Smooth muscle cell (in vitro differentiated cells): ENCODE results near the gene TP53AIP1. TPM values are rescaled to one million over a fixed set of nuclear protein-coding genes. Genes with fewer than 3 reads are reported as not detected.

ENCODE experiments used
- DNase-seq: peaks from one replicate; lab custom pipeline; 2025; ENCODE audit not compliant: unreplicated experiment; lab: John Stamatoyannopoulos, UW
- H2AFZ ChIP-seq: fragments of 200-600 bp; sonication (generic); 2 replicates; pipeline ENCODE4 v1.6.0; 2016; ENCODE audit warnings: antibody characterized with exemption, low read depth, mild to moderate bottlenecking
- H3F3A ChIP-seq: fragments of 200-600 bp; sonication (generic); 2 replicates; pipeline ENCODE4 v1.6.0; 2017; ENCODE audit warnings: antibody characterized with exemption, low read depth
- H3K27ac ChIP-seq: fragments of 200-600 bp; sonication (generic); 2 replicates; pipeline ENCODE4 v1.5.1; 2016; ENCODE audit warnings: low read depth, mild to moderate bottlenecking
- H3K27me3 ChIP-seq: fragments of 200-600 bp; sonication (generic); 2 replicates; pipeline ENCODE4 v1.6.1; 2016; ENCODE audit warnings: low read depth, mild to moderate bottlenecking
- H3K36me3 ChIP-seq: fragments of 200-600 bp; sonication (generic); 2 replicates; pipeline ENCODE4 v1.5.1; 2016; ENCODE audit warnings: low read depth
- H3K4me1 ChIP-seq: fragments of 200-600 bp; sonication (generic); 2 replicates; pipeline ENCODE4 v1.5.1; 2016; ENCODE audit warnings: low read depth
- H3K4me2 ChIP-seq: fragments of 200-600 bp; sonication (generic); 2 replicates; pipeline ENCODE4 v1.6.0; 2016; ENCODE audit warnings: mild to moderate bottlenecking
- H3K4me3 ChIP-seq: fragments of 200-600 bp; sonication (generic); 2 replicates; pipeline ENCODE4 v1.5.1; 2016; ENCODE audit warnings: mild to moderate bottlenecking
- H3K79me2 ChIP-seq: fragments of 200-600 bp; sonication (generic); 2 replicates; pipeline ENCODE4 v1.6.0; 2016; ENCODE audit warnings: low read depth, mild to moderate bottlenecking
- H3K9ac ChIP-seq: fragments of 200-600 bp; sonication (generic); 2 replicates; pipeline ENCODE4 v1.6.0; 2016; ENCODE audit warnings: low read depth
- H3K9me3 ChIP-seq: fragments of 200-600 bp; sonication (generic); replicated peaks from 2 replicates; pipeline ENCODE4 v1.5.1; 2016; ENCODE audit warnings: low read depth
- H4K20me1 ChIP-seq: fragments of 200-600 bp; sonication (generic); 2 replicates; pipeline ENCODE4 v1.6.0; 2016; ENCODE audit warnings: low read depth
- WGBS: methylation state at CpG from one replicate; pipeline ENCODE4 v1.1.7; 2016; ENCODE audit warnings: low lambda C conversion rate; 5-methylcytosine and 5-hydroxymethylcytosine counted together
- polyA plus RNA-seq: library from polyadenylated mRNA; unstranded; fragments of >200 nt; fragmentation: Nextera tagmentation; extraction: Ambion mirVana; gene quantifications from 2 replicates; pipeline ENCODE4 v1.2.1, GENCODE V29; 2016
- total RNA-seq: library from RNA; depleted of rRNA; stranded (reverse); fragments of >200 nt; gene quantifications from 2 replicates; pipeline ENCODE4 v1.2.3, GENCODE V29; 2014
- TF ChIP-seq, protein P1 (sequence below): fragments of 200-600 bp; sonication (generic); IDR thresholded peaks from 2 replicates; pipeline ENCODE4 v1.5.1; 2017; ENCODE audit warnings: borderline replicate concordance, mild to moderate bottlenecking, antibody characterized with exemption; ENCODE audit not compliant: insufficient read depth, poor library complexity, severe bottlenecking

The TP53AIP1 gene
- total and polyA plus RNA-seq, 2 experiments from 2014 or later: 0.38 to 0.81 TPM

DNA sequence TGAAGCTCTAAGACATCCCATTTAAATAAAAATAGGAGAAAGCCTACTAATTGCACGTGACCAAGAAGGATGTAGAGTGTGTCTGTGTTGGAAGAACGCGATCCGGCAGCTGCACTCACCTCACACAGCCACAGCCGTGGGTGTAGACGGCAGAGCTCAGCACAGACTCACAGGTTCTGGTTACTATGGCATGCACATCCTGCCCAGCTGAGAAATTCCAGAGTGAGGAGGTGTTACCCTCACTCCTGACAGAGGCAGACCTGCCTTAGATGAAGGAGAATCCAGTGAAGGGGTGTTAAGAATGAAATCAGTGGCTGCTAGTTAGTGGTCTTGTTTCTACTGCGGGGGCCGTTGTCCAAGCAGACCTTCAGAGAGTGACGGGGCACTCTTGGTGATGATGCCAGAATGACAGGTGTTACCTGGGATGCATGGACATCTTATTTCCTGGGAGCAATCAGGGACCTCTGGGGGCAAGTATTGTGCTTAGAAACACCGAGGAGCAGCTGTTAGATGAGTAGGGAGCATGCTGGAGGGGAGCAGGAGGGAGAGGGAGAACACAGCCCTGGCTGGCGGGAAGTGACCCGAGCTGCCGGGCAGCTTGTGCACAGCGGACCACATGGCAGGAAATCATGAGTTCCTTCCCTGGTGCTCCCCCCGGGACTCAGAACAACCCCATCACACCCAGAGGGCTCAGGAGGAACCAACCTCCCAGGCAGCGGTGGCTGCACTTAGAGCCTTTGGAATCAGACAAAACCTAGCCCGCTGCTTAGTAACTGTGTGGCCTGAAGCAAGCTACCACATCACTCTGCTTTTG lies 39.2 kb downstream of the TP53AIP1 start:
- Histone ChIP-seq H3K27ac (no peak overlapping the region), H2AFZ (no peak overlapping the region), H3K36me3 (no peaks in the 10 kb centered on the region), H3K9me3 (no peaks in the 10 kb centered on the region), H3F3A (peaks cover 5% of the 10 kb centered on the region), H3K27me3 (peaks cover 41% of the 10 kb centered on the region), H3K4me3 (no peak overlapping the region), H4K20me1 (no peaks in the 10 kb centered on the region), H3K9ac (no peak overlapping the region), H3K4me1 (peaks cover 34% of the 10 kb centered on the region), H3K79me2 (no peaks in the 10 kb centered on the region), H3K4me2 (peak overlapping the region; percentile 40)
- no peak for DNase-seq
- TF ChIP-seq, protein P1, sequence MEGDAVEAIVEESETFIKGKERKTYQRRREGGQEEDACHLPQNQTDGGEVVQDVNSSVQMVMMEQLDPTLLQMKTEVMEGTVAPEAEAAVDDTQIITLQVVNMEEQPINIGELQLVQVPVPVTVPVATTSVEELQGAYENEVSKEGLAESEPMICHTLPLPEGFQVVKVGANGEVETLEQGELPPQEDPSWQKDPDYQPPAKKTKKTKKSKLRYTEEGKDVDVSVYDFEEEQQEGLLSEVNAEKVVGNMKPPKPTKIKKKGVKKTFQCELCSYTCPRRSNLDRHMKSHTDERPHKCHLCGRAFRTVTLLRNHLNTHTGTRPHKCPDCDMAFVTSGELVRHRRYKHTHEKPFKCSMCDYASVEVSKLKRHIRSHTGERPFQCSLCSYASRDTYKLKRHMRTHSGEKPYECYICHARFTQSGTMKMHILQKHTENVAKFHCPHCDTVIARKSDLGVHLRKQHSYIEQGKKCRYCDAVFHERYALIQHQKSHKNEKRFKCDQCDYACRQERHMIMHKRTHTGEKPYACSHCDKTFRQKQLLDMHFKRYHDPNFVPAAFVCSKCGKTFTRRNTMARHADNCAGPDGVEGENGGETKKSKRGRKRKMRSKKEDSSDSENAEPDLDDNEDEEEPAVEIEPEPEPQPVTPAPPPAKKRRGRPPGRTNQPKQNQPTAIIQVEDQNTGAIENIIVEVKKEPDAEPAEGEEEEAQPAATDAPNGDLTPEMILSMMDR: no peak
- 10% methylated on average over 17 of the region's 17 CpGs for WGBS

- Histone ChIP-seq H3K9me3 (no peaks in the 10 kb centered on the region), H3K27ac (no peak overlapping the region), H4K20me1 (no peaks in the 10 kb centered on the region), H3K9ac (no peak overlapping the region), H3F3A (no peaks in the 10 kb centered on the region), H3K4me1 (peaks cover 29% of the 10 kb centered on the region), H3K27me3 (peaks cover 48% of the 10 kb centered on the region), H3K36me3 (no peaks in the 10 kb centered on the region), H3K79me2 (no peaks in the 10 kb centered on the region), H3K4me3 (no peak overlapping the region), H2AFZ (no peak overlapping the region), H3K4me2 (peak overlapping the region; percentile 40)
- no peak for DNase-seq
- TF ChIP-seq, protein P1: no peak
- 27% methylated on average over 10 of the region's 10 CpGs for WGBS
Measured at GRCh38 chr11:128902515-128903066, 40.1 kb downstream of the TP53AIP1 start.

DNA sequence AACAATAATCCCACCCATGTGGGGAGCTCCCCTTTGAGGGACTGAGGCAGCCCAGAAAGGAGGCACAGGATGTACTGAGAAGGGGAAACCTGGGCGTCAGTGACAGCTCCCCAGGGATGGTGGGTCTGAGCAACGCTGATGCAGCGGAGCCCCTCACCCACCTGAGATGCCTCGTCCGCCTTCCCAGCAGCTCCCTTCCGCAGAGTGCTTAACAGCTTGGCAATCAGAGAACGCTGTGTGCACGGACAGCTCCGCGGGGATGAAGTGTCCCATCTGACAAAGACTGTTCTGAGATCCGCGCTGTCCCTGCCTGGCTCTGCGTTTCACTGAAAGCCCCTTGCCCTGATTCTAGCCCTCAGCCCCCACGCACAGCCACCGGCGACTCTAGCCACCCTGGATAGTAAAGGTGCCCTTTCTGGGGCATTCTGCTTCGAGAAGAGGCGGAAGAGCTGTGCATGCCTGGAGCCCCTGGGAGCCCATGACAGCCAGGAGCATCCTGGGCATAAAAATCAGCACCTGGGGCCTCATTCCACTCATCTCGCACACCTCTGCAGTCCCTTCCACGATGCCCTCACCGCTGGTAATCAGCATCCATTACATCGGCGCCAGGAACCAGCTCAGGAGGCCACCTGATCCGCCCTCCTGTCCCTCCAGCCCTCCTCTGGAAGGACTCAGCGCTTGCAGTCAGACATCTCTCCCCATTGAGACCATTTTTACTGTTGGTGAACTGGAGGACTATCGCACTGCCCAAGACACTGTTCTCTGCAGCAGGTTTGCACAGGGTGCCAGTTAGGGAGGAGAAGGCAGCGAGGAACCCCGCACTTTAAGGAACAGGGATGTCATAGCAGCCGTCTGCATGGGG lies 40.8 kb downstream of the TP53AIP1 start:
- no peak for DNase-seq
- TF ChIP-seq, protein P1: no peak
- Histone ChIP-seq H4K20me1 (no peaks in the 10 kb centered on the region), H3K79me2 (no peaks in the 10 kb centered on the region), H3K36me3 (no peaks in the 10 kb centered on the region), H3K4me2 (peak overlapping the region; percentile 7), H3K27ac (no peak overlapping the region), H2AFZ (no peak overlapping the region), H3K4me1 (peaks cover 29% of the 10 kb centered on the region), H3K9me3 (no peaks in the 10 kb centered on the region), H3K4me3 (no peak overlapping the region), H3F3A (no peaks in the 10 kb centered on the region), H3K9ac (no peak overlapping the region), H3K27me3 (peaks cover 48% of the 10 kb centered on the region)
- 17% methylated on average over 29 of the region's 29 CpGs for WGBS
